Fibroblast of the conjunctiva (primary cell): ENCODE results near the gene RAPSN.

Source experiments
- DNase-seq: peaks from one replicate; pipeline ENCODE4 v3.0.0-alpha.2; 2010; ENCODE audit warnings: low read depth

RAPSN gene

GRCh38 chr11:47407746-47408590, 41.0 kb downstream of the RAPSN start, which contains the start of gene SLC39A13:
Gene SLC39A13, plus strand, starts transcription at chr11:47408590. Its CDS starts 1,505 bp downstream, at chr11:47410095.
- peak; percentile 94 for DNase-seq

GRCh38 chr11:47406896-47407745, 41.8 kb downstream of the RAPSN start:
- DNase-seq = no peak

- no peak for DNase-seq
Measured at GRCh38 chr11:47403571-47403970, 45.4 kb downstream of the RAPSN start.

GRCh38 chr11:47403135-47403534, 45.8 kb downstream of the RAPSN start:
- no peak for DNase-seq

- DNase-seq = no peak
Measured at GRCh38 chr11:47400768-47401279, 48.1 kb downstream of the RAPSN start.

- no peak for DNase-seq
Measured at GRCh38 chr11:47399860-47400767, 48.8 kb downstream of the RAPSN start.

GRCh38 chr11:47398551-47398950, 50.4 kb downstream of the RAPSN start:
- DNase-seq = no peak

- no peak for DNase-seq
Measured at GRCh38 chr11:47398011-47398410, 50.9 kb downstream of the RAPSN start.

- no peak for DNase-seq
Measured at GRCh38 chr11:47396049-47396320, 53.0 kb downstream of the RAPSN start.

- DNase-seq = no peak
Measured at GRCh38 chr11:47395223-47396048, 53.5 kb downstream of the RAPSN start.

- no peak for DNase-seq
Measured at GRCh38 chr11:47394322-47395222, 54.4 kb downstream of the RAPSN start.

- DNase-seq = no peak
Measured at GRCh38 chr11:47394050-47394321, 55.0 kb downstream of the RAPSN start.

GRCh38 chr11:47393163-47394049, 55.5 kb downstream of the RAPSN start:
- no peak for DNase-seq

GRCh38 chr11:47392546-47393162, 56.3 kb downstream of the RAPSN start:
- no peak for DNase-seq

- no peak for DNase-seq
Measured at GRCh38 chr11:47391711-47392432, 57.1 kb downstream of the RAPSN start.

- DNase-seq = no peak
Measured at GRCh38 chr11:47391077-47391583, 57.8 kb downstream of the RAPSN start.

- no peak for DNase-seq
Measured at GRCh38 chr11:47390422-47390760, 58.5 kb downstream of the RAPSN start.
